ENCODE data around the gene ADAM19. TPM values are rescaled to one million over a fixed set of nuclear protein-coding genes. Genes with fewer than 3 reads are reported as not detected.
"Not testable (repeated sequence)": the region's sequence is repeated elsewhere in the genome, so short reads cannot be mapped to it uniquely, and the experiment has no call there.

ADAM19 gene
- total RNA-seq, 1 experiment from 2014 or later, result 45.6 TPM

- no peak for DNase-seq (ENCODE audit: low read depth)
Measured at GRCh38 chr5:157444224-157444623, 131.4 kb downstream of the ADAM19 start.

- DNase-seq (ENCODE audit: low read depth), result no peak
Measured at GRCh38 chr5:157443041-157443549, 132.5 kb downstream of the ADAM19 start.

- no peak for DNase-seq (ENCODE audit: low read depth)
Measured at GRCh38 chr5:157434096-157434495, 141.5 kb downstream of the ADAM19 start.

GRCh38 chr5:157431544-157432200, 143.9 kb downstream of the ADAM19 start:
- peak; percentile 70 for DNase-seq (ENCODE audit: low read depth)

- not testable (repeated sequence) for DNase-seq (ENCODE audit: low read depth)
Measured at GRCh38 chr5:157429920-157430319, 145.7 kb downstream of the ADAM19 start.

Small RNAs within 50 kb of the gene (small RNA-seq; reads per million reads assigned to genes)
- not detected for gene RNU6-390P

Other genes starting within 250 kb of the ADAM19 start
- not detected in 2 replicates for gene NIPAL4, start 115.6 kb downstream of the ADAM19 start, total RNA-seq (2014; rRNA removed; shearing (Covaris generic))
- gene SOX30, start 76.7 kb upstream of the ADAM19 start, total RNA-seq (2014; rRNA removed; shearing (Covaris generic)), result not detected in 2 replicates
- gene C5orf52, start 95.8 kb upstream of the ADAM19 start, total RNA-seq (2014; rRNA removed; shearing (Covaris generic)), result not detected in 2 replicates
- 22.6 and 33.9 TPM in 2 replicates for gene THG1L, start 155.6 kb upstream of the ADAM19 start, total RNA-seq (2014; rRNA removed; shearing (Covaris generic))
- 3.1 and 3.6 TPM in 2 replicates for gene LSM11, start 167.9 kb upstream of the ADAM19 start, total RNA-seq (2014; rRNA removed; shearing (Covaris generic))

All from HT1080 (cell line).